IPS-18c (cell line): ENCODE data around the gene C2orf49.
"Not testable (repeated sequence)": the region's sequence is repeated elsewhere in the genome, so short reads cannot be mapped to it uniquely, and the experiment has no call there.

Source experiments
- H3K4me3 ChIP-seq: 2 replicates; pipeline ENCODE4 v1.7.0; 2013; ENCODE audit warnings: low read depth, mild to moderate bottlenecking, low read length, moderate library complexity; ENCODE audit not compliant: insufficient read depth
- H3K9me3 ChIP-seq: one replicate; pipeline ENCODE4 v1.6.1; 2013; ENCODE audit warnings: mild to moderate bottlenecking, low read length, moderate library complexity; ENCODE audit not compliant: control insufficient read depth, insufficient read depth

Gene C2orf49

DNA sequence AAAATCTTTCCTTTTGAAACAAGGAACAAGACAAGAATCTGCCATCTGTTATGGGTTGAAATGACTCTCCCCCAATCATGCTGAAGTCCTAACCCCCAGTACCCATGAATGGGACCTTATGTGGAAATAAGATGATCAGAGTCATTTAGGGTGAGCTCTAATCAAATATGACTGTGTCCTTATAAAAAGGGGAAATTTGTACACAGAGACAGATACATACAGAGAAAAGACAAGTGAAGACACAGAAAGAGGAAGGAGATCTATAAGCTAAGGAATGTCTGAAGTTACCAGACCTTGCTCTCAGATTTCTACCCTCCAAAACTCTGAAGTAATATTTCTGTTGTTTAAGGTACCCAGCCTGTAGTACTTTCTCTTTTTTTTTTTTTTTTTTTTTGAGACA is 23.5 kb upstream of the C2orf49 start:
- H3K9me3 ChIP-seq: no peaks in the 10 kb centered on the region
- no peak overlapping the region for H3K4me3 ChIP-seq

DNA sequence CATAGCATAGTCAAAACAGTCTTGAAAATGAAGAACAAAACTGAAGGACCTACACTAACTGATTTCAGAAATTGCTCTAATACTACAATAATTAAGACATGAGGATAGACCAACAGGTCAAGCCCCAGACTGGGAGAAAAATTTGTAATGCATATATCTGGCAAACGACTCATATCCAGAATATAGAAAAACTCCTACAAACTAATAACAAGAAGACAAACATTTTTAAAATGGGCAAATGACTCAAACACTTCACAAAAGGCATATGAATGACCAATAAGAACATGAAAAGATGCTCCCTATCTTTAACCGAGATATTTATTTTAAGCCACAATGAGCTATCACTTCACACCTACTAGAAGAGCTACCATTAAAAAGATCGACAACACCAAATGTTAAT is 22.0 kb upstream of the C2orf49 start:
- Histone ChIP-seq H3K9me3 (no peaks in the 10 kb centered on the region), H3K4me3 (no peak overlapping the region)

DNA sequence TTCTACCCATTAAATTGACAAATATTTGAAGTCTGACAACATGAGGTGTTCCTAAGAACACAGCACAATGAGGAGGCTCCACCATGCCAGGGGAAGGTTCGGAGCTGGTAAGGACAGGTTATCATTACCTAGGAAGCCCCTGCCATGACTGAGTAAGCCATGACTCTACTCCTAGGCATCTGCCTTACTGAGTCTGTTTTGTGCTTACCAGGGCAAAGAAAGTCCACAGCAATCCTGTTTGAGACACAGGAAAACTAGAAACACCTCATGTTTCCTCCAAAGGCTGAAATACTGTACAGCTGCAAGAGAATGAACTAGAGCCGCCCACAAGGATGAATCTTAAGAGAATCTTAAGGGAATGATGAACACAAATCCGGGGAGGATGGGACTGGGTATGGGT is 19.4 kb upstream of the C2orf49 start:
- no peak overlapping the region for H3K4me3 ChIP-seq
- H3K9me3 ChIP-seq: no peaks in the 10 kb centered on the region

DNA sequence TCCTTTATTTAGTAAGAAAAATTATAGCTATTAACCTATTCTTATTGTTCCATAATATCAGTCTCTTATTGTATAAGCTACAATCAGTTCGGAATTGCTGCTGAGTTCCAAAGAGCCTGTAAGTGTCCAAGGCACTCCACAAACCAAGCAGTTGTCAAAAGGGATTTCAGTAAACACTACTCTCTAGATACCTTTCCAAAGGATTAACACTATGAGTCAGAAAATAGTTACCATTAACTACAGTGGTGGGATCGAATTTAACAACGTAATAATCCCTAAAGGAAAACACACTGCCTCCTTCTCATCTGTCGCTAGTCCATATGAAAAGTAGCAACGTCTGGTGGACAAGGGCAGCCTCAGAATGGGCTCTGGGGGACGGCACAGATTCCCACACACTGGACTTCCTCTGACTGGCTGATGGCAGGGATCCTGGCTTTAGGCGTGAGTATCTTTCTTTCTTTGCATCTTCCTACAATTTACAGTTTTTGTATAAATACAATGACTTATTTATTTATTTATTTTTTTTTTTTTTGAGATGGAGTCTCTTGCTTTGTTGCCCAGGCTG is 16.6 kb upstream of the C2orf49 start:
- H3K4me3 ChIP-seq: no peak overlapping the region
- no peaks in the 10 kb centered on the region for H3K9me3 ChIP-seq

DNA sequence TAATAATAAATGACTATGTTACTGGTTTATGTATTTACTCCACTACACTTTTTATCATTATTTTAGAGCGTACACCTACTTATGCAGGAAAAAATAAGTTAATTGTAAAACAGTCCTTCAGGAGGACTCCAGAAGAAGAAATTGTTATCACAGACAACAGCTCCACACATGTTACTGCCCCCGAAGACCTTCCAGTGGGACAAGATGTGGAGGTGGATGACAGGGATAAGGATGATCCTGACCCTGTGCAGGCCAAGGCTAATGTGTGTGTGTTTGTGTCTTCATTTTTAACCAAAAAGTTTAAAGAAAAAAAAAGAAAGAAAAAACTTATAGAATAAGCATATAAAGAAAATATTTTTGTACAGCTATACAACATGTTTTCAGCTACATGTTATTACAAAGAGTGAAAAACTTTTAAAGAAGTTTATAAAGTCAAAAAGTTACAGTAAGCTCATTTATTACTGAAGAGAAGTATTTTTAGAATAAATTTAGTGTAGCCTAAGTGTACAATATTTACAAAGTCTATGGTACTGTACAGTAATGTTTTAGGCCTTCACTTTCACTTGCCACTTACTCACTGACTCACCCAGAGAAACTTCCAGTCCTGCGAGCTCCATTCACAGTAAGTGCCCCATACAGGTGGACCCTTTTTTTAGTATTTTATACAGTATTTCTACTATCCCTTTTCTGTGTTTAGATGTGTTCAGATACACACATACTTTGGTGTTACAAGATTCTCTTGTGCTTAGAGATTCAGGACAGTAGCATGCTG is 15.3 kb upstream of the C2orf49 start:
- H3K4me3 ChIP-seq: no peak overlapping the region
- H3K9me3 ChIP-seq: no peaks in the 10 kb centered on the region

DNA sequence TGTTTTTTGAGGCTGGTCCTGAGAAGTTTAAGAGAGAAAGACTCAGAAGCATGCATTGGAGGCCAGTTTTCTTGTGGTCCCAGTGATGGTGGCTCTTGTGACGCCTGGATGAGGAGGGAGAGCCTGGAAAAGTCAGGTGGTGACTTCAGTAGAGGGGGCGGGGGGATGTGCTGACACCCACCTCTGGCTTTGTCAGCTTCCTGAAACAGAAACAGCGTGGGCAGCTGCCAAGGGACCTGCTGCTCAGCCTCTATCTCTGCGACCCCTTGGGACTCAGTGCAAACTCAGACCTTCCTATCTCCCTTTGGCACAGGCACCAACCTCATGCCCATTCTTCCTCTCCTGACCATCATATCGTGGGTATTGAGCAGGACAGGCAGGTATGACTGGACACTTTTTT is 14.2 kb upstream of the C2orf49 start:
- no peaks in the 10 kb centered on the region for H3K9me3 ChIP-seq
- no peak overlapping the region for H3K4me3 ChIP-seq

DNA sequence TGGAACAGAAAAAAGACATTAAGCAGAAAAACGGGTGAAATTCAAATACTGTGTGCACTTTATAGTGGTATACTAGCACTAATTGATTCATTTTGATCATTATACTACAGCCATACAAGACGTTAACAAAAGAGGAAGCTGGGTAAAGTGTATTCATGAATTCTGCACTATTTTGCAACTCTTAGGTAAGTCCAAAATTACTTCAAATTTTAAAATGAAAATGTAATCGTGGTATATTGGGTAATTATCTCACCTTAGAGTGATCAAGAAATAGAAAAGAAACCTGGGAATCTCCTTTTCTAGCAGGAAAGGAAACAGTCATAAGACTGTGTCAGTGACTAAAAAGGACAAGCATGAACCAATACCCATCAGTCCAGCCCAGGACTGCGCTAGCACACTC is 13.2 kb upstream of the C2orf49 start:
- no peak overlapping the region for H3K4me3 ChIP-seq

DNA sequence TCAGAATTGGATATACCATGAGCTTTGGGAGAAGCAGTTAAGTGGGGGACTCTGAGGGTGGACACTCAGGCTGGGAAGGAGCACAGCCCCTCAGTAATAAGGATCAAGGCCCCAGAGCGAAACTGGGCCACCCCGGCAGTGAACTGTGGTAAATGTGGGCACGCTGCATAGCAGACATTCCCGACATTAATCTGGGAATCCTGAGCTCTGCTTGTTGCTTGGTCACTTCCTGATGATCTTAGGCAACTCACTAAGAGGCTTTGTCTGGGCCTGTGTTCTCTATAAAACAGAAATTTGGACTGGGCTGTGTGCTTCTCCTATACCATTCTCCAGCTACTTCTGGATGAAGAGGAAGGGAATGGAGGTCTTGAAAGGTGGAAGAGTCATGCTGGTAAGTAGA is 12.6 kb upstream of the C2orf49 start:
- H3K9me3 ChIP-seq: peaks cover 2% of the 10 kb centered on the region
- H3K4me3 ChIP-seq: no peak overlapping the region

More for the DNA sequence above, 13.2 kb upstream of the C2orf49 start:
- H3K9me3 ChIP-seq: no peaks in the 10 kb centered on the region

DNA sequence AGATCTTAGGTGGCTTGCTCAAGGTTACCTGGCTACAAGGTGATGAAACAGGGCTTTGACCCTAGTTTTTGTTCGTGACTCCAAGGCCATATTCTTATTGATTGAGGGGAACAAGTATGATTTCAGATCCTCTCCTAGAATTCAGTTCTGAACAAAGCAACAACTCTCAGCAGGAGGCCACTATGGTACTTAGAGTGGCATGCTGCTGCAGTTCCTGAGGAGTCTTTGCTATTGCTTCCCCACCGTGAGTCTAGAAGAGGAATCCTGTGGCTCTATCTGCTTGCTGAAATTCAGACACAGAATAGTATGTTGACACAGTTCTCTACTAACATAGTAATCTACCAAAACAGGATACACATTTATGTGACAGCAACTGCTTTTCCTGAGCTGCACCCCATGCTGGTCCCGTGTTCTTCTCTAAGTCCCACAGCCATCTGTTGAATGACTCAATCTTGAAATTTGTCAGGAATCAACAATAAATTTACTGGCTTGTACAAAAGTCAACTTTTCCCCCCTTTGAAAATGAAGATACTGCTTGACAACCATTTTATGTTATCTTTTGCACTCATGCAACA is 11.9 kb upstream of the C2orf49 start:
- Histone ChIP-seq H3K4me3 (no peak overlapping the region), H3K9me3 (peaks cover 2% of the 10 kb centered on the region)

DNA sequence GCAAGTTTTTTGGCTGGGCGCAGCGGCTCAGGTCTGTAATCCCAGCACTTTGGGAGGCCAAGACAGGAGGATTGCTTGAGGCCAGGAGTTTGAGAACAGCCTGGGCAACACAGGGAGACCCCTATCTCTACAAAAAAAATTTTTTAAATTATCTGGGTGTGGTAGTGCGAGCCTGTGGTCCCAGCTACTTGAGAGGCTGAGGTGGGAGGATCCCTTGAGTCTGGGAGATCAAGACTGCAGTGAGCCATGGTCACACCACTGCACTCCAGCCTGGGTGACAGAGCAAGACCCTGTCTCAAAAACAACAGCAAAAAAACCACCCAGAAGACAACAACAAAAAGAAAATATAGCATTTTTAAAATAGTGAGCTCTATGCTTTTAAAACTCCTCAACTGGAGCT is 10.1 kb upstream of the C2orf49 start:
- not testable (repeated sequence) for H3K4me3 ChIP-seq, H3K9me3 ChIP-seq

DNA sequence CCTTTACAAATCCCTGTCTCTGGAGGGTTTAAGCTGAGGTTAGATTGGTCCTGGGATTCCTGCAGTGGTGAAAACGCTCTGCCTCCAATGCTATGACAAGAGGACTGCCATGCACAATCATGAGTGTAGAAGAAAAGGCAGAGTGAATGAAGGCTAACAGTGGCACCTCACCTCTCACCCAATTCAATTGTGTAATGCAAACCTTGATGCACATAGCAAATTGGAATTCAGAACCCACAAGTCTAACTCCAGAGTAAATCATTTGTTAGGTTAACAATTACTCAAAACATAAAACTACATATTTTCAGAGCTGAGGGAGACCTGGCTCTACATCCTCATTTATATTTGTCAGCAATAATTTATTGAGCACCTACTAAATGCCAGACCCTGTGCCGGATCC is 9.7 kb upstream of the C2orf49 start:
- peaks cover 2% of the 10 kb centered on the region for H3K9me3 ChIP-seq
- no peak overlapping the region for H3K4me3 ChIP-seq

DNA sequence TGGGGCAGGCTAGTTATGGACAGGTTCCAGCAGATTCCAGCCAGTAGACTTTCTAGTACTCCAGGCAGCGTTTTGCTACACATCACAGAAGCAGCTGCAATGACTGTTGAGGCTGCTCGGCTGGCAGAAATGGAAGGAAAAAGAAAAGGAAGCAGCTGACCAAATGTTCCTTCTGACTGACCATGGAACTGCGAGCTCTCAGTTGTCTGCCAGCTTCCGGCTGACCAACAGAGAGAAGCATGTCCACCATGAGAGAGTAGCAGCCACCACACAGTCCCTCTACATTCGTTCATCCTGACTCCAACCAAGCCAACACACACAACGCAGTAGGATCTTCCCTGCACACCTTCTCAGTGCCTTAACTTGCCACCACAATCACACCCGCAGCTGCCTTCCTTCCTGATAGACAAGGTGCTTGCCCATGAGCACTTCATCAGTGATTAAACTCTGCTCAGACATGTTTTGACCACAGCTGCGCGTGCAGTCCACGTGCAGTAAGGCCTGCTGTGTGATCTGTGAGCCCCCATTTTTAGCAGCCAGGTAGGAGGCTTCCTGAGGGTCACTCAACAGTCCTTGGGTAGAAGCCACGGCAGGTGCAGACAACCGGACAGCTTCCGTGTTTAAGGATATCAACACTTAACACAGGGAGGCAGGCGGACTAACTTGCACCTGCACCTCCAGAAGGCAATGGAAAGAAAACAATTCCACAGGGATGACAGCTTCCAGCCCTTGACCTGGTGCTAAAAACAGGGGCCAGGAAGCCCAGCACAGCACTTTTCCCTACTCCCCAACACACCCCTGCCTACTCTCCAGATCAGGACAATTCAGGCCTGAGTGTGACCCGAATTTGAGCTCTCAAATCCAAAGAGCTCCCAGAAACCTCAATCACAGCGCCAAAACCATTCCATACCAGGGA is 8.8 kb upstream of the C2orf49 start:
- Histone ChIP-seq H3K9me3 (peaks cover 2% of the 10 kb centered on the region), H3K4me3 (peak overlapping the region; percentile 49)

DNA sequence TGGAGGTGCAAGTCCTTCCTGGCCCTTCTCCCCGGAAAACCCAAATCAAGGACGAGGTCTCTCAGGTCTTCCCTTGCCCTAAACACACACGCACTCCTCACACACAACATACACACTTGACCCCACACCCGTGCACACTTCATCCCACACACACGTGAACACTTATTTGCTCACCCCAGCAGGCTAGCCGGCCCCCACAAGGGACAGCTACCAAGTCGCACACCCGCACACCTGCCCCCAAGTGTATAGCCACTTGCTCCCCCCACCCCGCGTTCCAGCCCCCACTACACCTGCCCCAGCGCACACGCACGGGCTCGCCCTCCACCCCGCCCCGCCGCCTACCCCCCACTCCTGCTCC is 8.2 kb upstream of the C2orf49 start:
- Histone ChIP-seq H3K9me3 (peaks cover 2% of the 10 kb centered on the region), H3K4me3 (peak overlapping the region; percentile 49)

DNA sequence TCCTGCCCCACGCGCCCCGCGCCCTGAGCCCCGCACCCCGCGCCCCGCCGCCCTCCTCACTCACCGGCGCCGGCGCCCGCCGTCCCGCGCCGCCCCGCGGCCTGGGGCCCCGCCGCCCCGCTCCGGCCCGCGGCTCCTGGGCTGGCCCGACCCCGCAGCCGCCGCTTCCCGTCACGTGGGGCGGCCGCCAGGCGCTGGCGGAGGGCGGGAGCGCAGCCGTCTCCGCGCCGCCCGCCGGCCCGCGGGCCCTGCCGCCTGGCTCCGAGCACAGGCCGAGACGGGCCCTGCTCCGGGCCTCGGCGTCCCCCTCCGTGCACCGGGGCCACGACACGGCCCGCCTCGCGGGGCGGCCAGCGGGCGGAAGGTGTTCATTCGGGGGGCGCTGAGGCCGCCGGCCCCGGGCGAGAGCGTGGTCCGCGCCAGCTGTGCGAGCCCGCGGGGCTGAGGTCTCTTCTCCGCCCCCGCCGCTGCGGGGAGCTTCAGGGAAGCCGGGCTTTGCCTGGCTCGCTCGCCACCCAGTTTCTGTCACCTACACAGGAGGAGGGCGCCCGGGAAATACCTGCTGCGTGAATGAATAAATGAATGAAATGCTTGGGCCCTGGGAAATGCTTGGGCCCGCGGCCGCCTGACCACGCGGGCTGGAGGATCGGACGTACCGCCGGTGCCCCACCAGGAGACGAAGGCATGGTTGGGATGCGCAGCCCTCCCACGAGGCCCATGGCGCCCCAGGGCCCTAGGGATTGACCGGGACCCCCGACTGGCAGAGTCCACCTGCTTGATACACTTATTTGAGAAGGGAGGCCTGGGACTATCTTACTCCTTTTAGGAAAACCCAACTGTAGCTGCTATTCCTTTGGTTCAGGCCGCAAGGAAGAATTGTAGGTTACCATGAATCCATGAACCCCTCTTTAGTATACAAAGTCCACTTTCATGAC is 7.5 kb upstream of the C2orf49 start, which contains the start of gene TGFBRAP1:
Gene TGFBRAP1, minus strand, starts transcription at position 175 of the 935 bp plus-strand sequence. CDS start 21,434 bp downstream, outside the sequence.
- peaks cover 2% of the 10 kb centered on the region for H3K9me3 ChIP-seq
- H3K4me3 ChIP-seq: peak within 1 kb of the TSS; percentile 66

DNA sequence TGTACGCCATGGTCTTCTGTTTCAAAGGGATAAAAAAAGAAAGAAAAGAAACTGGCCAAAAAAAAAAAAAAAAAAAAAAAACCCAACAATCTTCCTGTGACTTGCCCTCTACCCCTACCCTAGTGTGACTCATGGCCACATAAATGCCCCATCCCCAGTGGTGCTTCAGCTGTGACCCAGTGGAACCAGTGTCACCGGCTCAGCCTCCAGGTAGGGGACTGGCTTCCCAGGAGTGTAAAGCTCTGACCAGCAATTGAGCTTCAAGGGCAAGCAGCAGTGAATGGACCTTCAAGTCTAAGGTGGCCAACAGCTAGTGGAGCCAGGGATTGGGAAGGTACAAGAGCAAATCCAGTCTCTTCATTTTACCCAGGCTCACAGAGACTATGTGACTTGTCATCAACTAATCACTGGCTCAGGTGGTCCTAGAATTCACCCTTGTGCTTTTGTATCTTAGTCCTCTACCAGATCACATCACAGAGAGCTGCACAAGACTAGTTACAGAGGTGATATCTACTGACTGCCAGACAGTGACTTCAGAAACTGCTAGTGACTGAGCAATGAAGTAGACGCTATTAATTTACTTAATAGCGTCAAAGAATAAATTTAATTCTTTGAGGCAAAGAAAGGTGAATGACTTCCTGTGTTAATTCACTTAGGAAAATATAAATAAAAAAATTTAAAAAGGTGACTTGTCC is 6.5 kb upstream of the C2orf49 start:
- no peak overlapping the region for H3K4me3 ChIP-seq
- peaks cover 2% of the 10 kb centered on the region for H3K9me3 ChIP-seq

DNA sequence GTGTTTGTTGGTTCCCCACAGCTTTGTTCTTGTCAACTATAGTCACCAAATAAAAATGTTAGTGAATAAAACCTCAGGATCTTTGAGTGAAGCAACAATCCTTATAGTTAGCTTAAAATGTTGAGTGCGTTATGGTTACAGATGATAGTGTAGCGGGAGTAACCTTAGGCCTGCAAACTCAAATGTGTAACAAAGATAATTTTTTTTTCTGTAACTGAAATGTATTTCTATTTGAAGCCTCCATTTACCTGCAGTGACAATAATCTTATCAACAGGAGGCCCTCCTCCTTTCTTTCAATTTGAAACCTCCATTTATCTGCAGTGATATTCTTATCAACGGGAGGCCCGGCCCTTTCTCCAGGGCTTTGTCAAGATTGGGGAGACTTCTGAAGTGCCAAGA is 3.1 kb upstream of the C2orf49 start:
- Histone ChIP-seq H3K9me3 (peaks cover 2% of the 10 kb centered on the region), H3K4me3 (no peak overlapping the region)
